HG03354 (cell line): ENCODE data around the gene CORO2A.

Experiments used
- ATAC-seq: cut with Tn5 transposase; IDR thresholded peaks from one replicate; pipeline ENCODE4 v1.9.1; 2021; ENCODE audit warnings: mild to moderate bottlenecking; ENCODE audit not compliant: unreplicated experiment, poor library complexity, severe bottlenecking

CORO2A gene

DNA sequence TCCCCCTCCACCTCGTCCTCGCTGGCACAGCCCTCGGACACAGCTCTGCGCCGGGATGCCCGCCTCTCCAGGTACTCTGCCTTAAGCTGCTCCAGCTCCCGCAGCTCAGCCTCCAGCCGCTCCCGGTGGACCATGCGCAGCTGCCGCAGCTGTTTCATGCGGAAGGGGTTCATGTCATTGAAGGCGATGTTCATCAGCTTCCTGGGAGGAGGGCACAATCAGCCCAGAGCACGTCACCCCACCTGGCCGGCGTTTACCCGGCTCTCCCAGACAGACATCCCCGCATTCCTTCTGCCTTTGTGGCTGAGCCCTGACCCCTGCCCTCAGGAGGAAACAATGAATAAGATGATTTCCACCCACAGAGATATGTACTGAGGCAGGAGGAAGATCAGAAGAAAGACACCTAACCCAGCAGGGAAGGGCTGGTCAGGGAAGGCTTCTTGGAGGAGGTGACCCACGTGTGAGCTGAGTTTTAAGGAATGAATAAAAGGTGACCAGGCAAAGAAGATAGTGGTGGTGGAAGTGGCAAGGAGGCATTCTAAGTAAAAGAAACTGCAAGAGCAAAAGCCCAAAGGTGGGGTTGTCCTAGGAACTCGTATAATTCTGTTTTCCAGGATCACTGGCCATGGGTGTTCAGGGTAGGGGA, 7.1 kb upstream of the CORO2A start:
- ATAC-seq, result no peak

GRCh38 chr9:98195671-98196070, 3.2 kb upstream of the CORO2A start:
- ATAC-seq, result no peak

- no peak for ATAC-seq
Observed at GRCh38 chr9:98193336-98193944, 1.0 kb upstream of the CORO2A start.

DNA sequence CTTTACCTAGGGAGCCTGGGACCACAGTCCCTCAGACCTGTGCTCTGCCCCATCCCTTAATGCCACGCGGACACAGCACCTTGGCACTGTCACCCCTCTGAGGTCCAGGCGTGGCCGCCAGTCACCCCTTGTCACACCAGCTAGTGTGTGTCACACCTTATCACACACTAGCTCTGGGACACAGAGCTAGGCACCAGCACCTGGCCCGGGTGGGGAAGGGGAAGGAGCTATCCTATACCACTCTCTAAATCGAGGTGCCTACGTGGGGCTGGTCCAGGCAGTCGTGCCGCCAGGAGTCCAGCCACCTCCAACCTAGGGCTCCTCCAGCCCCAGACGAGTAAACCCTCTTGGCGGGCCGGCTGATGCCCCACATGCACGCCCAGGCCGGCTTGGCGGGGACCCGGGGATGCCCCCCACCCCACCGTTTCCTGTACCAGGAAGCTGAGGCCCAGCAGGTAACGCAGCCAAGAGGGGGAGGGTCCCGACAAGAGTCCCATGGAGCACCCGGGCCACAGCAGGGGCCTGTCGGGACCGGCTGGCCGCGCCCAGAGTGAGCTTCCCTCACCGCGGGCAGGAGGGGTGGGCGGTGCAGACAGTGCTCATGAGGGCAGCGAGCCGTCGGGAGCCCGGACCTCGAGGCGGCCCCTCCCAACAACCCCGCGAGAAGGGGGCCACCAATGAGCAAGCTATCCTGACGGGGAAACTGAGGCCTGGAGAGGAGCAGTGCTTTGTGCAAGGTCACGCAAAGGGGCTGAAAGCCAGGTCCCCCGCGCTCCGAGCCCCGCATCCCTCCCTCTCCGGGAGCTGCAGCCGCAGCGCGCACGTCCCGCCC, 550 bp downstream of the CORO2A start:
- ATAC-seq, result no peak

DNA sequence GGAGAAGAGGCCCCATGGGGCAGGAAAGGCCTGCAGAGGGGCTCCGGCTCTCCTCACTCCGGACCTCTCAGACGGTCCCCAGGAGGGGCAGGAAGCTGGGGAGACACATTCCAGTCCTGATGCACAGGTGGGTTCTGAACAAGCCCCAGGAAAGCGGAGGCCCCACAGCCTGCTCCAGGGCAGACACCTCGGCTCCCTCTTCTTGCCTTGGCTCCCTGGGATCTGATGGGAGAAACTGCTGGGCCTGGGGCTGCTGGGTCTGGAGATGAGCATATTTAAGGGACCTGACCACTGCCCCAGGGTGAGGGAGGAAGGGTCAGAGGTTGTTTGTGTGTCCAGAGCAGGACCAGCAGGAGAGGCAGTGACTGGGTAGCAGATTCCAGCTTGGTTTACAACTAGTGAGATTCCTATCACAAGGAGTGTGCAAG, 1.2 kb downstream of the CORO2A start:
- no peak for ATAC-seq

- no peak for ATAC-seq
Observed at GRCh38 chr9:98190757-98191105, 1.7 kb downstream of the CORO2A start.

DNA sequence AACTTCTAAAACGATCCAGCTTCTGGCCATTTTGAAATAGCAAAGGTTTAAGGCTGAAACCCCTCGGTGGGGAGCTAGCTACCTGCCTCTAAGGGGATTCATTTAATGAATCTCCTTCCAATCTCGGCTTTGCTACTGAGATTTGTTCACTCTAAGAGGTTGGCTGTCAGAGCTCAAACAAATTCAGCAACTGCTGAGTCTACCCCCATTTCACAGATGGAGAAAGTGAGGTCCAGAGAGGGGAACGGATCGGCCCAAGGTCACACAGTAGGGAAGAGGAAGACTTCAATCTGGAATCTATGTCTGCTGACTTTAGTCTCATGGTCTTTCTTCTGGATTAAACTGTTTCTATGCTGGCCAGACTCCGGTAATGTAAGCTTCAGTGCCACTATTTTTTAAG, 3.0 kb downstream of the CORO2A start:
- no peak for ATAC-seq

- no peak for ATAC-seq
Observed at GRCh38 chr9:98187926-98188325, 4.5 kb downstream of the CORO2A start.

DNA sequence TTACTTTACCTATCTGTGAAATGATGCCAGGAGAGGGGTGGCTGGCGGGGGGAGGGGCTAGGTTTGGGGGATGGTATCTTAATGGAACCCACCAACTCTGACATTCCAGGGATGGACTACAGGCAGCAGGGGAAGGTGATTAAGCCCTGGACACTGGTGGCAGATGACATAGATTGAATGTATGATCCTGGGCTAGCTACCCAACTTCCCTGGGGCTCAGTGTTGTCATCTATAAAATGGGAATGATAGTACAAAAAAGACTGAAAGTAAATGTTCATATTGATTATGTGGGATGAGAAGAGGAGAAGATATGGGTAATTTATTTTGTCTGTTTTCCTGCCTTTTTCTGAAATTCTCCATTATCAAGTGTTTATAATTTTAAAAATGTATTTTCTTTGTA, 6.2 kb downstream of the CORO2A start:
- no peak for ATAC-seq

DNA sequence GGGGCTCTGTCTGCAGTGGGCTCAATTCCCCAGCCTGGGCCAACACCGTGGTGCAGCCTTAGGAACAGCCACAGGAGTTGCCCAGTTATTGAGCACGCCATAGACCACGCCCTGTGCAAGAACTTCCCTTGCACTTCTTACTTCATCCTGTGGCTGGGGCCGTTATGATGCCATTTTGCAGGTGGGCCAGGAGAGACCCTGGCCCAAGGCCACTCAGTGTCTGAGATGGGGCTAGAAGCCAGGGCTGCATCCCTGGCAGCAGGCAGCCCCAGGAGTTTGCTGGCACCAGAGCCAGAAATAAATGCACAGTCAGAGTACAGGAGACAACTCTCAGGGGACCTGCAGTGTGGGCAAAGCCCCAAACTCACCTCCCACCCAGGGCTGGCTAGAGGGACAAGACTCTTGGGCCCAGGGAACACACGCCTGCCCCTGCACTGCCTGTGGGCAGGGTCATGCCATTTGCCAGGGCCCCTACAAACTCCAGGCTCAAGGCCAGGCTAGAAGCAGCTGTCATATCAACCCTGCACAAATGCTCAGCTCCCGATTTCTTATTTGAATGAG, 6.7 kb downstream of the CORO2A start:
- ATAC-seq, result no peak

DNA sequence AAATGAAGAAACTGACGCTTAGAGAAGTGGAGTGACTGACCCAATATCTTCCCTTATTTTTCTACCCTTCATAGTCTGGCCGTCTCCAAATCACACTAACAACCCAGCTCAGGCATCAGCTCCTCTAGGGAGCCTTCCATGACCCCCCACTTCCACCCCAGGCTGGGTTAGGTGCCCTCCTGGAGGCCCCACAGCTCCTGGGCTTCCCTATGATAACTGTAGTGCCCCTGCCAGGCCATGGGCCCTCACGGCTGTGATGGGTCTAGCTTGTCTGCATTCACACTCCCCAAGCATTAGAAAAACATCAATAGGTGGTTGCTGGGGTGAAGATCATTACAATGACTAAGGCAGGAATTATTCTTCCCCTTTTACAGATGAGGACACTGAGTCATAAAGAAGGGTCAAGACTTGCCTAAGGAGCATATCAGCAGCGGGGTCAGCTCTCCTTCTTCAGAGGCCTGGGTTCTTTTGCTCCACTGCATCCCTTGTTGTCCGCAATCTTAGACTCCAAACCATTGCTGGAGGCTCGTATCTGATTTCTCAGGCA, 7.3 kb downstream of the CORO2A start:
- ATAC-seq, result no peak

DNA sequence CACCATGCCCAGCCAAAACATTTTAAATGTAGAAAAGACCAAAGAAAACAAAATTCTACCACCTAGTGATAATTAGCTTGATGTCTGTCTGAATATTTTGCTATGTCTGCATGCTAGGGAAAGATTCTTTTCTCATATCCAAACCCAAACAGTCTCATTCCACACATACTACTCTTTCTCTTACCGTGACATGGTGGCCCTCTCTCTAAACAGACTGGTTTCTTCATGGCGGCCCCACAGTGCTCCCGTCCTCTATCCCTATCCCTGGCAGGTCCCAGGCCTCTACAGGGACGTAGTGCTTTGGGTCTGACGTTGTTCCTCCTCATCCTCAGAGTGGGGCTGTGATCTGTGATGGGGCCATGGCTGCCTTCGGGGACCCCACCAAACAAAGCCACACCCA, 8.1 kb downstream of the CORO2A start:
- ATAC-seq, result no peak

DNA sequence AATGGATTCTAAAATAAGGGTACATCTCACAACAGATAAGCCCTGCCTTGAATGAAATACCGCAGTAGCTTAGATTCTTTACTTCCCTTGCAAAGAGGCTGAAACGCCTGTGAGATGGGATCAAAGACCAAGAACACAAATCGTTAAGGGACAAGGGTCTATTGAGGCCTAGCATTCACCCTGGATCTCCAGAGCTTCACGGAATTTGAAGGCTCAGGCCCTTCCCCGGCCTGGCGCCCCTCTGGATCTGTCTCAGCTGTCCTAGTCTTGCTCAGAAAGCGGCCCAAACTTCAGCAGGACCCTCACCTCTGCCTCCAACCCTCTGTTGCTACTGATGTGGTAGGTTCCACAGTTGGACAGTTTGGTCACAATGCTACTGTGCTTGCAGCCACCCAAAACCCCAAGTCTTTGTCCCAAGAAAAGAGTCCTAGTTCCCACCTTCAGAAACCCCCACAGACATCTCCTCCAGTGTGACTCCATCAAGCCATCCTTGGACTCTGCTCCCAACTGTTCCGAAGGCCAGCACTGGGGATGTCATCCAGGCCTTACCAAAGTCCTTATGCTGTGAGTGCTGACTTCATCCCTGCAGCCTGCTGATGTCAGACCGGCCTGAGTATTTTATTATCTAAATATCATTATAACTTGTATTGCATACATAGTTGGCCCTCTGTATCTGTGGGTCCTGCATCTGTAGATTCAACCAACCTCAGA, 9.4 kb downstream of the CORO2A start:
- ATAC-seq, result no peak

GRCh38 chr9:98182069-98182820, 10.2 kb downstream of the CORO2A start:
- no peak for ATAC-seq

DNA sequence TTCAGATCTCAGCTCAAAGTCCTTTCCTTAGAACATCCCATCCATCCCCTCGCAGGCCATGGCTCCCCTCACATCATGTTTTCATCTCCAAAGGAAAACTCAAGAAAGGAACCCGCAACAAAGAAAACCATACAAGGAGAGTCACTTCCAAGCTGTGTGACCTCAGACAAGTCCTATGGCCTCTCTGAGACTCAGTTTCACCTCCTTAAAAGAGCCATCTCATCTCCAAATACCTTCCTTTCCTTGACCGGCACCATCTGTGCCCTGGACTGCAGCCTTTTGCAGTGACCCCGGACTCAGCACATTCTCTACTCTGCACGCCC, 10.7 kb downstream of the CORO2A start:
- no peak for ATAC-seq

DNA sequence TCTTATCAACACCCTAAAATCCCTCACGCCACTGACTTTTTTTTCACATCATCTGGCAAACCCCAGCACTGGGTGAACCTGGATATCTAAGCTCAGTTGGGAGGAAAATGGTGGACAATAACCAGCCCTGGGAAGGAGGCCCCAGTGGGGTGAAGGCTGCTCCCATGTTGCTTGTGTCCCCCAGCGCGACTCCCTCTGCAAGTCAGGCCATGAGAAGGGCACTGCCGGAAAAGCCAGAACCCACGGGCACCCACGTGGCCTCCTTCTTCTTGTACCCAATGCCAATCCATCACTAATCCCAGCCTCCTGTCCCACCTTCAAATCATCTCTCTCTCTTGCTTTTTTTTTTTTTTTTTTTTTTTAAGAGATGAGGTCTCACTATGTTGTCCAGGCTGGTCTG, 11.4 kb downstream of the CORO2A start:
- no peak for ATAC-seq

DNA sequence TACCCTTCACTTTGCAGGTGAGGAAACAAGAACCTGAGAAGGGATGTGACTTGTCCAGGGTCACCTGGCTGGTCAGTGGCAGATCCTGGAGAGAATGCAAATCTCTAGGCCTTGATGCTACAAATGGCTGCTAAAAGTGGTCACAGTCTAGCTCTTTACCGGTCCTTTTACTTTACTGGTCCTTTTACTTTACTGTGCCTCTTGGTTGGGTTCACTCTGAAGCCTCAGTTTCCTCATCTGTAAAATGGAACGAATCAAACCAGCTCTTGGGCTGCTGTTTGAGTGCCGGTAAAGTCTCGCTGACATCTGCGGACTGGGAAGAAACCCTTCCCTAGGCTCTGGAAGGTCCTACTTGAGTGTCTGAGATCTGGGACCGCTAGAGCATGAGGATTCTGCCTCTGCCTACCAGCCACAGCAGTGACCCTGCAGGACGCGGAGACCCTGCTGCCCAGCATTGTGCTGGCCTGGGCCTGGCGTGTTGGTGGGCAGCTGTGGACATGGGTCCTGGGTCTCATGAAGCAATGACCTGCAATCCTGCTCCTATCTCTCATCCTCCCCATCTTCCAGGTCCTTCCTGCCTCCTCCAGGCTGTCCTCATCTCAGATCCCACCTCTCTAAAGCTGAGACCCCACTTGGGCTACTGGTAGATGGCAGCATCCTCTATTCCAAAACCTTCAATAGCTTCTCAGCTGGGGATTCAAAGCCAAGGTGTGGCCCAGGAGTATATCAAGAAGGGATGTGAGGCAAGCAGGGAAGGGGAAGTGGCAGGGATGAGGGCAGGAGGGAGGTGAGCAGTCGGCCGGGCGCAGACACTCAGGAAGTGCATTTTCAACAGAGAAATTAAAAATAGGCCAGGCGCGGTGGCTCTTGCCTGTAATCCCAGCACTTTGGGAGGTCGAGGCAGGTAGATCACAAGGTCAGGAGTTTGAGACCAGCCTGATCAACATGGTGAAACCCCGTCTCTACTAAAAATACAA, 13.3 kb downstream of the CORO2A start:
- no peak for ATAC-seq
